ENCODE results near the gene NDUFS7. TPM values are rescaled to one million over a fixed set of nuclear protein-coding genes. Genes with fewer than 3 reads are reported as not detected.

The NDUFS7 gene
- total RNA-seq, 2 experiments from 2014 or later = 132 to 147 TPM

- H3K79me2 ChIP-seq (ENCODE audit: insufficient read depth, low read depth, low read length) = peaks cover 19% of the 10 kb centered on the region
- CTCF ChIA-PET (ENCODE audit: unreplicated experiment) = interaction anchor here (0.6 kb wide), 1 partner anchor 91 kb away, joined by 6 read pairs; no protein-coding TSS in a partner anchor
- intact Hi-C loops (cut with micrococcal nuclease; ENCODE audit: unreplicated experiment) = loop anchor here (2.0 kb wide), 2 partner anchors 24 to 28 kb away; partner anchors contain the start of gene DAZAP1
- H3K9me2 ChIP-seq (ENCODE audit: insufficient read depth, low read length) = no peaks in the 10 kb centered on the region
- peaks cover 11% of the 10 kb centered on the region for H3K36me3 ChIP-seq (ENCODE audit: insufficient read depth, low read length)
- peak overlapping the region; percentile 44 for H3K4me2 ChIP-seq (ENCODE audit: low read length)
- no peak overlapping the region for H3K27ac ChIP-seq (ENCODE audit: low read depth, low read length, poor library complexity, severe bottlenecking)
- H2AFZ ChIP-seq (ENCODE audit: low read length) = no peak overlapping the region; the same call in 1 of the 2 replicates
- POLR2A ChIA-PET = no interaction called here
- DNase-seq (ENCODE audit: low spot score) = no peak
- H3K9me3 ChIP-seq (ENCODE audit: low read length) = no peaks in the 10 kb centered on the region
- TF ChIP-seq EZH2phosphoT487 (IDR thresholded peaks at IDR 0.05; ENCODE audit: borderline replicate concordance, low read depth, low read length) (no peak), CTCF (conservative IDR thresholded peaks at IDR 0.05; ENCODE audit: low read length) (no peak; the same call in 1 of the 2 replicates)
- BruUV-seq (replicated peaks) = no TSS peak
- H4K20me1 ChIP-seq (ENCODE audit: insufficient read depth, low read length) = no peaks in the 10 kb centered on the region
- peak overlapping the region; percentile 49 for H3K4me3 ChIP-seq (ENCODE audit: low read depth, low read length, poor library complexity, severe bottlenecking)
- peaks cover 11% of the 10 kb centered on the region for H3K4me1 ChIP-seq (ENCODE audit: insufficient read depth, low read length, poor library complexity, severe bottlenecking)
Measured at GRCh38 chr19:1383017-1383311, 743 bp upstream of the NDUFS7 start.

- H3K9me3 ChIP-seq (ENCODE audit: low read length) = no peaks in the 10 kb centered on the region
- peaks cover 19% of the 10 kb centered on the region for H3K79me2 ChIP-seq (ENCODE audit: insufficient read depth, low read depth, low read length)
- no peaks in the 10 kb centered on the region for H4K20me1 ChIP-seq (ENCODE audit: insufficient read depth, low read length)
- peaks cover 22% of the 10 kb centered on the region for H3K36me3 ChIP-seq (ENCODE audit: insufficient read depth, low read length)
- H3K27ac ChIP-seq (ENCODE audit: low read depth, low read length, poor library complexity, severe bottlenecking) = peak overlapping the region; percentile 80
- H2AFZ ChIP-seq (ENCODE audit: low read length) = peak overlapping the region; percentile 61
- no peaks in the 10 kb centered on the region for H3K9me2 ChIP-seq (ENCODE audit: insufficient read depth, low read length)
- no TSS peak for BruUV-seq (replicated peaks)
- TF ChIP-seq CTCF (conservative IDR thresholded peaks at IDR 0.05; ENCODE audit: low read length) (no peak), EZH2phosphoT487 (IDR thresholded peaks at IDR 0.05; ENCODE audit: borderline replicate concordance, low read depth, low read length) (no peak)
- peak overlapping the region; percentile 96 for H3K4me3 ChIP-seq (ENCODE audit: low read depth, low read length, poor library complexity, severe bottlenecking)
- DNase-seq (ENCODE audit: low spot score) = no peak
- H3K4me2 ChIP-seq (ENCODE audit: low read length) = peak overlapping the region; percentile 84
- intact Hi-C loops (cut with micrococcal nuclease; ENCODE audit: unreplicated experiment) = no loop called here
- CTCF ChIA-PET (ENCODE audit: unreplicated experiment) = no interaction called here
- H3K4me1 ChIP-seq (ENCODE audit: insufficient read depth, low read length, poor library complexity, severe bottlenecking) = peaks cover 11% of the 10 kb centered on the region
- POLR2A ChIA-PET = no interaction called here
Measured at GRCh38 chr19:1384085-1384462, 367 bp downstream of the NDUFS7 start.

- Histone ChIP-seq H3K4me2 (ENCODE audit: low read length) (peak overlapping the region; percentile 84), H3K9me2 (ENCODE audit: insufficient read depth, low read length) (no peaks in the 10 kb centered on the region), H2AFZ (ENCODE audit: low read length) (no peak overlapping the region; the same call in 1 of the 2 replicates), H3K27ac (ENCODE audit: low read depth, low read length, poor library complexity, severe bottlenecking) (peak overlapping the region; percentile 80), H3K4me1 (ENCODE audit: insufficient read depth, low read length, poor library complexity, severe bottlenecking) (peaks cover 11% of the 10 kb centered on the region), H3K4me3 (ENCODE audit: low read depth, low read length, poor library complexity, severe bottlenecking) (peak overlapping the region; percentile 96), H4K20me1 (ENCODE audit: insufficient read depth, low read length) (no peaks in the 10 kb centered on the region), H3K9me3 (ENCODE audit: low read length) (no peaks in the 10 kb centered on the region), H3K36me3 (ENCODE audit: insufficient read depth, low read length) (peaks cover 27% of the 10 kb centered on the region), H3K79me2 (ENCODE audit: insufficient read depth, low read depth, low read length) (peaks cover 19% of the 10 kb centered on the region)
- intact Hi-C loops (cut with micrococcal nuclease; ENCODE audit: unreplicated experiment) = no loop called here
- ChIA-PET CTCF (ENCODE audit: unreplicated experiment) (no interaction called here), POLR2A (no interaction called here)
- TSS peak; percentile 69 for BruUV-seq (replicated peaks)
- TF ChIP-seq EZH2phosphoT487 (IDR thresholded peaks at IDR 0.05; ENCODE audit: borderline replicate concordance, low read depth, low read length) = no peak
- DNase-seq (ENCODE audit: low spot score) = peak; percentile 46
Measured at GRCh38 chr19:1384478-1385110, 887 bp downstream of the NDUFS7 start.
